SJSA1 (cell line): Measurements from ENCODE around the gene DHX58. TPM values are rescaled to one million over a fixed set of nuclear protein-coding genes. Genes with fewer than 3 reads are reported as not detected.

Experiments used
- DNase-seq, 2 experiments: peaks; one replicate each; pipeline ENCODE4 v3.0.0-alpha.2; 2015 to 2020; ENCODE audit warnings: low spot score in 2 of 2, low read depth in 1 of 2
- H3K27ac ChIP-seq: fragments of 250-450 bp; sonication (Bioruptor Pico); 2 replicates; pipeline ENCODE4 v1.5.1; 2020; ENCODE audit warnings: mild to moderate bottlenecking, moderate library complexity
- H3K27me3 ChIP-seq: fragments of 250-450 bp; sonication (Bioruptor Pico); replicated peaks from 2 replicates; pipeline ENCODE4 v1.5.1; 2020; ENCODE audit warnings: mild to moderate bottlenecking, moderate library complexity
- H3K36me3 ChIP-seq: fragments of 250-450 bp; sonication (Bioruptor Pico); 2 replicates; pipeline ENCODE4 v1.5.1; 2020; ENCODE audit warnings: mild to moderate bottlenecking
- H3K4me1 ChIP-seq: fragments of 250-450 bp; sonication (Bioruptor Pico); replicated peaks from 2 replicates; pipeline ENCODE4 v1.6.1; 2021; ENCODE audit warnings: mild to moderate bottlenecking
- H3K4me3 ChIP-seq: fragments of 250-450 bp; sonication (Bioruptor Pico); 2 replicates; pipeline ENCODE4 v1.5.1; 2020; ENCODE audit warnings: mild to moderate bottlenecking
- H3K9me3 ChIP-seq: fragments of 250-450 bp; sonication (Bioruptor Pico); replicated peaks from 2 replicates; pipeline ENCODE4 v1.5.1; 2020; ENCODE audit warnings: mild to moderate bottlenecking
- total RNA-seq: library from RNA; depleted of rRNA; stranded (reverse); fragments of >200 nt; shearing (Covaris generic); gene quantifications from 2 replicates; pipeline ENCODE4 v1.2.3, GENCODE V29; 2014; rRNA removed

DHX58 gene
- total RNA-seq, 1 experiment from 2014 or later: 1.4 TPM

- Histone ChIP-seq H3K27me3 (0 out of 2 replicates have a peak, but pooled peaks cover 4% of the 10 kb centered on the region), H3K36me3 (no peaks in the 10 kb centered on the region)
Observed at GRCh38 chr17:42055496-42055895, 57.0 kb downstream of the DHX58 start.

GRCh38 chr17:42055027-42055426, 57.5 kb downstream of the DHX58 start:
- peaks cover 2% of the 10 kb centered on the region for H3K4me1 ChIP-seq
- H3K27me3 ChIP-seq: 0 out of 2 replicates have a peak, but pooled peaks cover 4% of the 10 kb centered on the region
- no peaks in the 10 kb centered on the region for H3K36me3 ChIP-seq
- no peak overlapping the region for H3K4me3 ChIP-seq
- DNase-seq: no peak
- H3K27ac ChIP-seq: no peak overlapping the region
- H3K9me3 ChIP-seq: no peaks in the 10 kb centered on the region

More at GRCh38 chr17:42055496-42055895, 57.0 kb downstream of the DHX58 start:
- Histone ChIP-seq H3K9me3 (no peaks in the 10 kb centered on the region), H3K4me3 (no peak overlapping the region), H3K4me1 (no peaks in the 10 kb centered on the region), H3K27ac (no peak overlapping the region)
- no peak for DNase-seq

- Histone ChIP-seq H3K4me1 (peaks cover 5% of the 10 kb centered on the region), H3K4me3 (no peak overlapping the region), H3K27ac (no peak overlapping the region), H3K27me3 (0 out of 2 replicates have a peak, but pooled peaks cover 4% of the 10 kb centered on the region), H3K36me3 (no peaks in the 10 kb centered on the region), H3K9me3 (no peaks in the 10 kb centered on the region)
- no peak for DNase-seq
Observed at GRCh38 chr17:42053731-42054500, 58.6 kb downstream of the DHX58 start.

- no peak for DNase-seq
- Histone ChIP-seq H3K36me3 (no peaks in the 10 kb centered on the region), H3K4me3 (no peak overlapping the region), H3K27ac (no peak overlapping the region), H3K9me3 (no peaks in the 10 kb centered on the region), H3K27me3 (0 out of 2 replicates have a peak, but pooled peaks cover 4% of the 10 kb centered on the region), H3K4me1 (peaks cover 5% of the 10 kb centered on the region)
Observed at GRCh38 chr17:42052346-42052877, 60.1 kb downstream of the DHX58 start.

- no peak overlapping the region for H3K4me3 ChIP-seq
- H3K36me3 ChIP-seq: no peaks in the 10 kb centered on the region
- peaks cover 5% of the 10 kb centered on the region for H3K4me1 ChIP-seq
- no peak overlapping the region for H3K27ac ChIP-seq
- no peak for DNase-seq
- no peaks in the 10 kb centered on the region for H3K9me3 ChIP-seq
- H3K27me3 ChIP-seq: 0 out of 2 replicates have a peak, but pooled peaks cover 4% of the 10 kb centered on the region
Observed at GRCh38 chr17:42051645-42052044, 60.9 kb downstream of the DHX58 start.

Other genes with a start within 250 kb of the DHX58 start
- gene KLHL11, start 247.3 kb downstream of the DHX58 start, total RNA-seq: 27.4 and 31.2 TPM in 2 replicates
- 77.0 and 122 TPM in 2 replicates for gene ACLY, start 193.8 kb downstream of the DHX58 start, total RNA-seq
- not detected in 2 replicates for gene ODAD4, start 182.1 kb downstream of the DHX58 start, total RNA-seq
- 45.7 and 47.1 TPM in 2 replicates for gene CNP, start 145.9 kb downstream of the DHX58 start, total RNA-seq
- gene DNAJC7, start 95.3 kb downstream of the DHX58 start, total RNA-seq: 80.6 and 97.7 TPM in 2 replicates
- gene NKIRAS2, start 92.6 kb downstream of the DHX58 start, total RNA-seq: 50.2 and 63.1 TPM in 2 replicates
- 0.18 and 1.2 TPM in 2 replicates for gene C17orf113, start 62.1 kb downstream of the DHX58 start, total RNA-seq
- not detected in 2 replicates for gene ZNF385C, start 14.2 kb downstream of the DHX58 start, total RNA-seq
- gene KAT2A, start 8.7 kb upstream of the DHX58 start, total RNA-seq: 7.5 and 12.8 TPM in 2 replicates
- not detected in 2 replicates for gene HSPB9, start 10.1 kb upstream of the DHX58 start, total RNA-seq
- gene RAB5C, start 42.3 kb upstream of the DHX58 start, total RNA-seq: 50.7 and 108 TPM in 2 replicates
- gene KCNH4, start 68.4 kb upstream of the DHX58 start, total RNA-seq: not detected in 2 replicates
- gene HCRT, start 72.7 kb upstream of the DHX58 start, total RNA-seq: not detected in 2 replicates
- 8.1 and 13.2 TPM in 2 replicates for gene GHDC, start 81.8 kb upstream of the DHX58 start, total RNA-seq
- 22.1 and 36.0 TPM in 2 replicates for gene STAT5B, start 163.7 kb upstream of the DHX58 start, total RNA-seq
- gene STAT5A, start 175.8 kb upstream of the DHX58 start, total RNA-seq: 4.6 and 4.8 TPM in 2 replicates